Measurements from ENCODE around the gene SCFD2. TPM values are rescaled to one million over a fixed set of nuclear protein-coding genes. Genes with fewer than 3 reads are reported as not detected.

Gene SCFD2
- polyA plus RNA-seq, 6 donors from 2014 or later: 11.6 to 22.7 (median 19.3) TPM

DNA sequence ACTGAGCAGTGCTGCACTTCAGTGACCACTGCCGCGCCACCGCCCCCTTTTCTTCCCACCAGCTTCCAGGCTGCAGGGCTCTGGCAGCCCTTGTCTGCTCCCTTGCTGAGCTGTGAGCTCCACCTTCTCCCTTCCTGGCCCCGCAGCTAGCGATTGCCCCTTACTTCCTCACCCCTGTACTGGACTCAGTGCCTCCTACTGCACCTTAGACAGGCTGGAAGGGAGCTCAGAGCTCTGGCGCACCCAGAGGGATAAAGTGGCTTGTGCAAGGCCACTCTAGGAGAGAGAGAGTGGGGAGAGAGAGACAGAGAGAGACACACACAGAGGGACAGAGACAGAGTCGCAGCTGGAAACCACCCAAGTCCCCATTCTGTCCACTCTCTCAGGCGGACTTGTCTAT, 497.7 kb downstream of the SCFD2 start:
- Mint-ChIP-seq H3K36me3 (peaks cover 7 to 23% of the 10 kb centered on the region in 2 donors), H3K27me3 (peaks cover 0 to 7% (median 7%) of the 10 kb centered on the region in 3 donors), H3K4me1 (peaks cover 0 to 3% (median 0%) of the 10 kb centered on the region in 3 donors), H3K4me3 (no peak overlapping the region), H3K9me3 (no peaks in the 10 kb centered on the region), H3K27ac (peak overlapping the region in 1 of 6 donors; percentile 1)
- ATAC-seq (ENCODE audit: low read depth in 2 of 2) (no peak), DNase-seq (no peak)

DNA sequence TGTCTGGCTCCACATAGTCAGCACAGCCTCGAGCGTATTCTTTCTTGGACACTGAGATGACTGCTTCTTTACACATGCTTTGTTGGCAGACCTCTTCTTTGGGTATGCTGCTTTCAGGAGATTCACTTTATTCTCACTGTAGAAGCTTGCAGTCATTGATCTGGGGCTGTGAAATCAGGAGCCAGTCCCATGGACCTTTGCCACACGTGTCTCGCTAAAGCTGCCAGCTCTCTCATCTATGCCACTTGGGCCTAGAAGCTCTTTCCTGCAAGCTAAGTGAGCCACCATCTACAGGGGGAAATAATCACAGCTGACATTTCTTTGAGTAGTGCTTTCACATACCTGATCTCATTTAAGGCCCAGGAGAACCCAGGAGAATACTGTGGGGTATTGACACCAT, 498.7 kb downstream of the SCFD2 start:
- peaks cover 0 to 12% (median 8%) of the 10 kb centered on the region in 3 donors for H3K27me3 Mint-ChIP-seq
- H3K4me1 Mint-ChIP-seq: peaks cover 0 to 8% (median 0%) of the 10 kb centered on the region in 3 donors
- H3K27ac Mint-ChIP-seq: no peak overlapping the region
- H3K4me3 Mint-ChIP-seq: no peak overlapping the region
- ATAC-seq (ENCODE audit: low read depth in 2 of 2): no peak
- H3K9me3 Mint-ChIP-seq: no peaks in the 10 kb centered on the region
- peaks cover 1 to 13% of the 10 kb centered on the region in 2 donors for H3K36me3 Mint-ChIP-seq
- no peak for DNase-seq

DNA sequence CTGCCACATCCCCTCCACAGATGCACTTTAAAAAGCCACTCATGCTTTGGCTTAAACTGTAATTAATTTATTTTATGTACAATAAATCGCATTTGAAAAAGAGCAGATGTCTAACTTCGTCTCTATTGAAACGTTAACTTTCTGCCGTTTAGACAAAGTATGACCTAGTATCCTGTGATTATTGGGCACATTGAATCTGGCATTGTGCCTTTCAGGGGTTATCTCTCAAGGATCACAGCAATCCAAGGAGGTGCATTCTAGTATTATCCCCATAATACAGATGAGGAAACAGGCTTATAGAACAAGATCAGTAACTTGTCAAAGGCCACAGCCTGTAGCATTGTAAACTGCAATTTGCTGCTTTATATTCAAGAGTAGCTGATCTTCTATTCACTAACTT, 499.1 kb downstream of the SCFD2 start:
- Mint-ChIP-seq H3K4me3 (peak overlapping the region in 1 of 8 donors; percentile 56), H3K9me3 (no peaks in the 10 kb centered on the region), H3K36me3 (peaks cover 0 to 11% of the 10 kb centered on the region in 2 donors), H3K4me1 (peaks cover 0 to 8% (median under 1%) of the 10 kb centered on the region in 3 donors), H3K27me3 (peaks cover under 1 to 12% (median 8%) of the 10 kb centered on the region in 3 donors), H3K27ac (no peak overlapping the region)
- DNase-seq: no peak
- ATAC-seq (ENCODE audit: low read depth in 2 of 2): no peak

DNA sequence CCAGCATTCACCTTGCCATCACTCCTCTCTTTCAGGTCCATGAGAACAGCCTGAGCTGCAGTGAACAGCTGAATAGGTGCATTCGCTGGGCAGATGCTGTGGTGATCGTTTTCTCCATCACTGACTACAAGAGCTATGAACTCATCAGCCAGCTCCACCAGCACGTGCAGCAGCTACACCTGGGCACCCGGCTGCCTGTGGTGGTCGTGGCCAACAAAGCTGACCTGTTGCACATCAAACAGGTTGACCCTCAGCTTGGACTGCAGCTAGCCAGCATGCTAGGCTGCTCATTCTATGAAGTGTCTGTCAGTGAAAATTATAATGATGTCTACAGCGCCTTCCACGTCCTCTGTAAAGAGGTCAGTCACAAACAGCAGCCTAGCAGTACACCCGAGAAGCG, 500.6 kb downstream of the SCFD2 start:
- ATAC-seq (ENCODE audit: low read depth in 2 of 2) (no peak), DNase-seq (no peak)
- no peaks in the 10 kb centered on the region for H3K36me3 Mint-ChIP-seq
- peaks cover 0 to 14% (median 11%) of the 10 kb centered on the region in 3 donors for H3K4me1 Mint-ChIP-seq
- no peak overlapping the region for H3K27ac Mint-ChIP-seq
- peaks cover 10 to 23% (median 20%) of the 10 kb centered on the region in 3 donors for H3K27me3 Mint-ChIP-seq
- H3K4me3 Mint-ChIP-seq: no peak overlapping the region
- no peaks in the 10 kb centered on the region for H3K9me3 Mint-ChIP-seq

DNA sequence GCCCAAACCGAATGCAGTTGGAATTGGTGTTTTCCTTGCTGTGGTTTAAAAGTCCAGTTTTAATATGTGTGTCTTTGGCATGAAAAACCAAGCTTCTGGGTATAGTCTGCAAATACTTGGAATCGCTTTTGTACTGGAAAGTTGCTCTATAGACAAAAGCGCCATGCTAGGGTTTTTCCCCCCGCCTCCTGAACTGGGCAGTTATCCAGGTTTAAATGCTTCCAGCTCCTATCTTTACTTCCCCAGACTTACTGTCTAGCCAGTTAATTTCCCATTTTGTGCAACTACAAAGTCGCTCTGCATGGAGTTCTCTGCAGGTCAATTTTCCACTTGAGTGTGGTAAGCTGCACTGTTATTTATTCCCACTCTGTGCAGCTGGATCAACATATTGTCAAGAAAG, 501.1 kb downstream of the SCFD2 start:
- no peak overlapping the region for H3K27ac Mint-ChIP-seq
- H3K27me3 Mint-ChIP-seq: peaks cover 13 to 28% (median 25%) of the 10 kb centered on the region in 3 donors
- ATAC-seq (ENCODE audit: low read depth in 2 of 2): no peak
- peaks cover 0 to 14% (median 11%) of the 10 kb centered on the region in 3 donors for H3K4me1 Mint-ChIP-seq
- H3K36me3 Mint-ChIP-seq: no peaks in the 10 kb centered on the region
- no peaks in the 10 kb centered on the region for H3K9me3 Mint-ChIP-seq
- no peak for DNase-seq
- H3K4me3 Mint-ChIP-seq: no peak overlapping the region

DNA sequence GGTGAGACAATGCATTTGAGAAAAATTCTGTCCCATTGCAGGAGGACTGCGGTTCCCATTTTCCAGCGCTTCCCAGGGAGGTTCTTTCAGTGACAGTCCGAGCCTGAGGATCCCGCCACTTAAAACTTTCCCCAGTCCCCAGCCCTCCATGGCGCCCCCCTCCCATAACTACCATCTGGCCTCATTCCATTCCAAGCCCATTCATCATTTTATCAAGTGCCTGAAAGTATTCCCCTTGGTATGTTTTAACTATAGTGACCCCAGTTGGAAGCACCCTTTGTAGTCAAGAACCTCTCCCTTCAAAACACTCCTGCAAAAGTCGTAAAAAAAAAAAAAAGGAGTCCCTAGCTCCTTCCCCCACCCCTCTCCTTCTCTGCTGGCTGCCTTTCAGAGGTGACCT, 502.5 kb downstream of the SCFD2 start:
- Mint-ChIP-seq H3K9me3 (peaks cover 0 to 6% (median under 1%) of the 10 kb centered on the region in 7 donors), H3K27me3 (peaks cover 22 to 41% (median 37%) of the 10 kb centered on the region in 3 donors), H3K4me1 (peaks cover 0 to 12% (median 11%) of the 10 kb centered on the region in 3 donors), H3K36me3 (peaks cover 0 to 5% of the 10 kb centered on the region in 2 donors), H3K27ac (no peak overlapping the region), H3K4me3 (peak overlapping the region; percentile 22 to 89 (median 79))
- no peak for ATAC-seq (ENCODE audit: low read depth in 2 of 2)
- DNase-seq: no peak

DNA sequence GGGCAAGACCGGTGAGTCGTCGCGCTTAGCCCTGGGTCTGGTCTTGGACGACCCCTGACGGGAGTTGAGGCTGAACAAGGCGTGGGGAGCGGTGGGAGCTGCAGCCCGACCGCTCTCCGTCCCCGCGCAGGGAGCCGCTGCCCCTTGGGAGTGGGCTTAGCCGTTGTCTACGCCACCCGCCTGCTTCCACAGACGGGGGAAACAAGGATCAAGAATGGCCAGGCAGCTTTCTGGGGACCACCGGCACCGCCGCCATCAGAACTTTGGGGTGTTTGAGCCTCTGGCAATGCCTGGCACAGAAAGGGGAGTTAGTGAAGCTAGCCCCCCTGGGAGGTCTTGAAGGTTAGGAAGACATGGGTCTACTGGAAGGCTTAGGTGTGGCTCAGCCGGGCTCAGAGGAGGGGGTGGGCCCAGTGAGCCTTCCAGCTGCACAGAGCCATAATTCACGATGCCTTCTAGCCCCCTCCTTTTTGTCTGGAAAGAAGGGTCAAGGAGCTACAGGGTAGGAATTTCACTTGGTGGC, 503.2 kb downstream of the SCFD2 start:
- DNase-seq: no peak
- Mint-ChIP-seq H3K4me1 (peaks cover 0 to 12% (median 11%) of the 10 kb centered on the region in 3 donors), H3K27ac (no peak overlapping the region), H3K36me3 (peaks cover 0 to 10% of the 10 kb centered on the region in 2 donors), H3K9me3 (peaks cover 0 to 12% (median 5%) of the 10 kb centered on the region in 7 donors), H3K27me3 (peaks cover 22 to 45% (median 38%) of the 10 kb centered on the region in 3 donors), H3K4me3 (peak overlapping the region; percentile 74 to 91 (median 85))
- no peak for ATAC-seq (ENCODE audit: low read depth in 2 of 2)

DNA sequence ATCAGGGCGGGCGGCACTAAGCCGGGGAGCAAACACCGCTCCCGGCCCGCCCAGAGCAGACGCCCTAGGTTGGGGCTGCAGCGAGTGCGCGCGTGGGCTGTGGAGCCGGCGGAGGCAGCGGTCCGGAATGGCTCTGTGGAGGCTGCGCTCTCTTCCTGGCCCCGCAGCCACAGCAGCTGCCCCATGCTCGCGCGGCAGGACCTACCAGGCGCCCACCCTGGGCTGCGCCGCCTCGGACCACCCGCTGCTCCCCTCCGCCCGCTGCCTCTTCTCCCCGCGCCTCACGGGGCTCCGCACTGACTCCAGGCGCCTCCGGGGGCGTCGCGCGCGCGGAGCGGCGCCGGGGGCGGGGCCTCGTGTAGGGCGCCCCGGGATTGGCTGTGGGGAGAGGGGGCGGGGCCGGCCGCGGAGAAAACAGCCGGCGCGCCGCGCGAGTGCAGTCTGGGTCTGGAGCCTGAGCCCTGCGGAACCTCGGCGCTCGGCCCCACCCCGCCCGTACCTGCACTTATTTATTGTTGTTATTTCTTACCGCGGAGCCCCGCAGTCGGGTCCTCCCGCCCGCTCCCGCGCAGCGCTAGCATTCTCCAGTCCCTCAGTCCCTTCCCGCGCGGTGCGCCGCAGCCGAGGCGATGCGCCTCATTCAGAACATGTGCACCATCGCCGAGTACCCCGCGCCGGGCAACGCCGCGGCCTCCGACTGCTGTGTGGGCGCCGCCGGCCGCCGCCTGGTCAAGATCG, 503.8 kb downstream of the SCFD2 start, which contains the start of gene RASL11B:
TSS of gene RASL11B (plus strand) at position 439 of the 738 bp plus-strand sequence. CDS start at position 630, 191 bp downstream.
- peak; percentile 96 for ATAC-seq (ENCODE audit: low read depth in 2 of 2)
- H3K36me3 Mint-ChIP-seq: peaks cover 0 to 16% of the 10 kb centered on the region in 2 donors
- H3K4me3 Mint-ChIP-seq: peak within 1 kb of the TSS; percentile 74 to 91 (median 85)
- peaks cover 22 to 48% (median 44%) of the 10 kb centered on the region in 3 donors for H3K27me3 Mint-ChIP-seq
- peaks cover 0 to 19% (median 6%) of the 10 kb centered on the region in 7 donors for H3K9me3 Mint-ChIP-seq
- peak; percentile 87 for DNase-seq
- H3K4me1 Mint-ChIP-seq: peaks cover 0 to 12% (median 11%) of the 10 kb centered on the region in 3 donors
- peak within 1 kb of the TSS in 2 of 6 donors; percentile 25 to 44 for H3K27ac Mint-ChIP-seq

DNA sequence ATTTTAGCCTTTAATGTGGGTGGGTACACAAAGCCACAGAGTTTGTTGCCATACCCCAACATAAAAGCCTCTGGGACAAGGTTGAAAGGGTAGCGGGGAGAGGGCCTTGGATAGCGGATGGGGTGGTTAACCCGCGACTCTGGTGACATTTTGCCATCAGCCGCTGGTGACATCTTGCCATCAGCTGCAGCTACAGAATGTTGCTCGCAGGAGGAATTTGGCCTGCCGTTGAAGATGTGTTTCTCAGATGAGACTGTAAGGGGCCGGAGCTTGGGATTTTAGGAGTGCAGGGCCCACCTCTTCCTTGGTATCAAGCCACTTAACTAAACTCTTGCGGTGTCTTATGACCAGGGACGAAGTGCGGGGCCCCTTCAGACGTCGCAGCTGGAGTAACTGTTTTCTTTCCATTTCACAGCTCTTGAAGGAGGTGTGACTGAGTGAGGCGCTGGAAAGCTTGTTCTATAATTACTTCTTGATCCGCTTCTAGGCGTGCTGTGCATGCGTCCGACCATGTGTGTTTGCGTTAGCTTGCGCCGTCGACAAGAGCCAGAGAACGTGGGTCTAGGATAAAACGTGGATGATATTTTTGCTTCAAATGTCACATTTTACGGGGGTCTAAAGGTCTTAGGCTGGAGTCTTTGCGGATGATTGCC, 504.6 kb downstream of the SCFD2 start:
- H3K9me3 Mint-ChIP-seq: peaks cover 0 to 20% (median 6%) of the 10 kb centered on the region in 7 donors
- H3K4me3 Mint-ChIP-seq: peak overlapping the region; percentile 74 to 91 (median 85)
- no peak for ATAC-seq (ENCODE audit: low read depth in 2 of 2)
- peaks cover 27 to 53% (median 52%) of the 10 kb centered on the region in 3 donors for H3K27me3 Mint-ChIP-seq
- peaks cover 0 to 12% (median 11%) of the 10 kb centered on the region in 3 donors for H3K4me1 Mint-ChIP-seq
- peak overlapping the region in 2 of 6 donors; percentile 25 to 44 for H3K27ac Mint-ChIP-seq
- DNase-seq: no peak
- H3K36me3 Mint-ChIP-seq: peaks cover 0 to 17% of the 10 kb centered on the region in 2 donors

DNA sequence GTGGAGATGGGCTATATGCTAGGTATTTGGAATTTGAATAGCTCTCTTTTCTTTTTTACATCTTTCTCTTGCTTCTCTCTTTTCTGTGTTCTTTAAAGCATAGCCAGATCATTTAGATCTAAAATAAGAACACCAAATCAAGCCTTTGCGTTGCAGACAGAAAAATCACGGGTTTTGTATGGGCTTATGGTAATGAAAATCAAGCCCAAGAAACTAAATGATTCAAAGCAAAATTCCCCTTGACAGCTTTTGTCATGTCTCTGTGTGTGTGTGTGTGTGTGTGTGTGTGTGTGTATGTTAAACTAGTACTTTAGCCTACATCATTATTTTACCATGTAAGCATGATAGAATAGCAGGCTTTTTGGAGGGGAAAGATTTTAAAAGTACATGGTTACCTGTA, 505.5 kb downstream of the SCFD2 start:
- peak overlapping the region in 2 of 8 donors; percentile 81 to 84 for H3K4me3 Mint-ChIP-seq
- H3K27me3 Mint-ChIP-seq: peaks cover 27 to 56% (median 53%) of the 10 kb centered on the region in 3 donors

DNA sequence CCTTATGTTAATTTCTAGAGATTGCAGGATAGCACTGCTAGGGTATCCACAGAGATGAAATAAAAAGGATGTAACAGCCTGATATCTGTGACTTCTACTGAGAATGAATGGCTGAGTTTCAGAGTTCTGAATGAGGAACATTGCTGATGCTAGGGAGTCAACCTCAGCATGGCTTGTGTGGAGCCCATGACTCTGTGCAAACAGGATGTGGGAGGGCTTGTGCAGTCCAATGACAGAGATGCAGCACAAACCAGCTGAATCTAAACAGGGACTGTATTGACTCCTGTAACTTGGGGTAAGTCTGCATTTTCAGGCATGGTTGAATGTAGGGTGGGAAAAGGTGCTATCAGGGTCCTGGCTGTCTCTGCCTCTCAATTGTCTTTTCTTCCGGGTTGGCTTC, 509.1 kb downstream of the SCFD2 start:
- peaks cover 0 to 17% of the 10 kb centered on the region in 2 donors for H3K36me3 Mint-ChIP-seq
- peaks cover 0 to 20% (median 6%) of the 10 kb centered on the region in 7 donors for H3K9me3 Mint-ChIP-seq
- DNase-seq (no peak), ATAC-seq (ENCODE audit: low read depth in 2 of 2) (no peak)
- H3K27ac Mint-ChIP-seq: no peak overlapping the region
- no peak overlapping the region for H3K4me3 Mint-ChIP-seq
- peaks cover 27 to 48% (median 41%) of the 10 kb centered on the region in 3 donors for H3K27me3 Mint-ChIP-seq
- H3K4me1 Mint-ChIP-seq: peaks cover 0 to 11% (median 6%) of the 10 kb centered on the region in 3 donors

More for the DNA sequence above, 505.5 kb downstream of the SCFD2 start:
- H3K27ac Mint-ChIP-seq: no peak overlapping the region
- DNase-seq: no peak
- peaks cover 0 to 17% of the 10 kb centered on the region in 2 donors for H3K36me3 Mint-ChIP-seq
- peaks cover 0 to 12% (median 11%) of the 10 kb centered on the region in 3 donors for H3K4me1 Mint-ChIP-seq
- H3K9me3 Mint-ChIP-seq: peaks cover 0 to 20% (median 6%) of the 10 kb centered on the region in 7 donors
- ATAC-seq (ENCODE audit: low read depth in 2 of 2): no peak

DNA sequence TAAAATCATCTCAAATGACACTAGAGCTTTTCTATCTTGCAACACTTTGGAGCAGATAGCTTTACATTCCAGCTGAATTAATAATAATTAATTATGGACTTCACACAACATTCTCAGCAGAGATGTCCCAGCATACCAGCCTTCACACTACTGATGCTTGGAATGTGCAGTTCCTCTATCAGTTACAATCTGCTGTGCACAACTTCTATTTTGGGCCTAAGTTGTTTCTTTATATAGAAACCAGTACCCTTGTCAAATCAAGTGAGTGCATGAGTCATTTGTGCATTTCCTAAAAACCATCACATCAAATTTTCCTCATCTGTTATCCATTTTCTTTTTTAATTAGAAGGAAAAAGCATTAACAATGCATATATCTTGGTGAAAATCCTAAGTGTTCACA, 512.5 kb downstream of the SCFD2 start:
- peaks cover 6 to 18% (median 13%) of the 10 kb centered on the region in 3 donors for H3K27me3 Mint-ChIP-seq
- H3K36me3 Mint-ChIP-seq: peaks cover 0 to 12% of the 10 kb centered on the region in 2 donors
- no peaks in the 10 kb centered on the region for H3K4me1 Mint-ChIP-seq
- no peak overlapping the region for H3K27ac Mint-ChIP-seq
- ATAC-seq (ENCODE audit: low read depth in 2 of 2) (no peak), DNase-seq (no peak)
- peaks cover 0 to 14% (median 6%) of the 10 kb centered on the region in 7 donors for H3K9me3 Mint-ChIP-seq
- no peak overlapping the region for H3K4me3 Mint-ChIP-seq

DNA sequence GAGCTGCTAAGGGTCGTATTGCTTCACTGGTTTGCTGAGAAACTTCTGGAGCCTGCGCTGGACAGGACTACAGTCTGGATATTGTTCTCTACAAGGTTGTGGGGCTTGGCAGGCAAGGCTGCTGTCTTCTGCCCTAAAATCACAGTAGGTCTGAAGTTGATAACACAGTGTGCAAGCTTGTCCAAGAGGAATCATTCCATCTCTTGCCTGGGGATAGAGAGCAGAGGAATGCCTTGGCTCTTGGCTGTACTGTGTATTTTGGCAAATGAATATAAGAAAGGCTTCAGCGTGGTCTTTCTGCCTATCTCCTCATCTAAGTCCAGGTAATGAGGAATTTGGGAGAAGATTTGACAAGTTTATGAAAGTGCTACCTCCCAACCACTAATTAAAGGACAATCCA, 513.1 kb downstream of the SCFD2 start:
- Mint-ChIP-seq H3K4me3 (no peak overlapping the region), H3K27me3 (peaks cover 6 to 18% (median 8%) of the 10 kb centered on the region in 3 donors), H3K9me3 (peaks cover 0 to 8% (median 2%) of the 10 kb centered on the region in 7 donors), H3K27ac (peak overlapping the region in 1 of 6 donors; percentile 16), H3K4me1 (no peaks in the 10 kb centered on the region), H3K36me3 (peaks cover 0 to 7% of the 10 kb centered on the region in 2 donors)
- ATAC-seq (ENCODE audit: low read depth in 2 of 2) (no peak), DNase-seq (no peak)

Data from naive B cell (primary cell).